ENCODE results near the gene TMEM59.
A peak's percentile ranks its signal among the peaks of the same experiment; 100 is the strongest.
"Not testable (repeated sequence)": the region's sequence is repeated elsewhere in the genome, so short reads cannot be mapped to it uniquely, and the experiment has no call there.

The TMEM59 gene

DNA sequence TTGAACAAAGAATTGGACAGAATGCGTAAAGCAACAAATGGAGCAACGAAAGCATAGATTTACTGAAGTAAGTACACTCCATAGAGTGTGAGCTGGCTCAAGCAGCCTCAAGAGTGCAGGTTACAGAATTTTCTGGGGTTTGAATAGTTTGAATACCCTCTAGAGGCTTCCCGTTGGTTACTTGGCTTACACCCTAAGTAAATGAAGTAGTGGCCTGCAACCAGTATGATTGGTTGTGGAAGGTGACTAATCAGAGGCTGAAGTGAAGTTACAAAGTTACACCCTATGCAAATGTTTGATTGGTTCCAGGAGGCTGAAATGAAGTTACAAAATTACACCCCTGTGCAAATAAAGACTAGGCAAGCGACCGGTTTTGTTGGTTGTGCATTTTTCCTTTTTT is 11.3 kb upstream of the TMEM59 start:
- DNase-seq (ENCODE audit: extremely low spot score, insufficient read length, low read depth) (no peak), FAIRE-seq (no peak)

DNA sequence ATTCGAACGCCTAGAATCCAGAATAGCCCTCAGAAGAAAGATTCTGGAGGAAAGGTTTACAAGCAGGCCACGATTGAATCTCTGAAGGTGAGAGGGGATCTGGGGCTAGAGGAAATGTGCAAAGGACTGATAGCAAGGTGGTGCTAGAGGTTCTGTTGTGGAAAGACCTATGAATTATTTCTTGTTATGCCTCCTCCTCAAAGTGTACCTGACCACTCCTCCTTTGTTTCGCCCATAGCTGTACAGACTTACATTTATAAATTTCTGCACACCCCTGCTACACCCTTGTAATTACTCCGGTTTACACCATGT is 1.4 kb upstream of the TMEM59 start:
- no peak for DNase-seq (ENCODE audit: extremely low spot score, insufficient read length, low read depth)
- FAIRE-seq, result no peak

GRCh38 chr1:54053745-54054437 is 887 bp upstream of the TMEM59 start:
- no peak for FAIRE-seq
- DNase-seq (ENCODE audit: extremely low spot score, insufficient read length, low read depth), result no peak

DNA sequence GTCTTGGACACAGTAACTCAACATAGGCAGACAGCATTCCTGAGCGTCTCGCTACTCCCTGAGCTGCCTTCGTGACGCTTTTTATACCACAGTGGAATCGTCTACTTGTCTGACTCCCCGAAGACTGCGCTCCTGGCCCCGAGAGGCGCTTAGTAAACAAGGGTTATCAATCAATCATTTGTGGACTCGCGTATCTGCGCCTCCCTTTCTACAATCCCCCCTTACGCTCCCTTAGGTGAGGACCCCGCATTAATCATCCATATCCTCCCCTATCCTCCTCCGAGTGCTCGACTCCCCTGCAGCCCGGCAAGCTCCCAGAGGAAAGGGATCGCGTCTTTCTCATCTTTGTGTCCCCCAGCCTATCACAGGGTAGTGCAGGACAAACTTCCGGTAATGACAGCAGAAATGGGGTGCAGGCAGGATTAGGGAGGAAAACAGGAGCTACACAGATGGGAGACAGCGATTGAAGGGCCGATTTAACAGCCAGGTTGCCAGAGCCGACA is 522 bp downstream of the TMEM59 start:
- DNase-seq (ENCODE audit: extremely low spot score, insufficient read length, low read depth), result no peak
- peak; percentile 66 for FAIRE-seq

DNA sequence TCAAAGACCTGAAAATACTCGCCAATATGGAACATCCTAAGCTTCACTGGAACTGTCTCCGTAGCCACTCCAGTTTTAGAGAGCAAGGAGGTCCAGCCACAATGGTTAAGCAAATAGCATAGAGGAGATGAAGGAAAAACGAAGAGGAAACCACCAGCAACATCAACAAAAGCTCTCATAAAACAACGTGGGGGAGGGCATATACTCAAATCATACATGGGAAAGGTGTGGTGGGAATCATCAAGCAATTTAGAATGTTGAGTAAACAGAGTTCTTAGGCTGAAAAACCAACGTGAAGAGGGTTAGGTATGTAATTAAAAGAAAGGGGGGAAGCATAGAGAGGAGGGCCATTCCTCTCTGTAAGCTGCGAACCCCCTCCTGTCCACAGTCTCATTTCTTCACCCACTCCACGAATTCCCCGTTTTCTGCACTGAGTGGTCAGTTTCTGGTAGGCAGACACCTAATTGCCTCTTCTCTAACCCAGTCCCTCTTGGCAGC is 1.0 kb downstream of the TMEM59 start:
- FAIRE-seq, result no peak
- no peak for DNase-seq (ENCODE audit: extremely low spot score, insufficient read length, low read depth)

DNA sequence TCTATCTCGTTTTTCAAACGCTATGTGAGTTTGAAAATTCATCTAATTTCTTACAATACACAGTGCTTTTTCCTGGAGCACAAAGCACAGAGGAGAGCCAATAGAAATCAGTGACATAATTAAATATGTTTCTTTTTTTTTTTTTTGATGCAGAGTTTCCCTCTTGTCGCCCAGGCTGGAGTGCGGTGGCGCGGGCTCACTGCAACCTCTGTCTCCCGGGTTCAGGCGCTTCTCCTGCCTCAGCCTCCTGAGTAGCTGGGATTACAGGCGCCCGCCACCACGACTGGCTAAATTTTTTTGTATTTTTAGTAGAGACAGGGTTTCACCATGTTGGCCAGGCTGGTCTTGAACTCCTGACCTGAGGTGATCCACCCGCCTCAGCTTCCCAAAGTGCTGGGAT is 2.6 kb downstream of the TMEM59 start:
- not testable (repeated sequence) for DNase-seq (ENCODE audit: extremely low spot score, insufficient read length, low read depth); FAIRE-seq

DNA sequence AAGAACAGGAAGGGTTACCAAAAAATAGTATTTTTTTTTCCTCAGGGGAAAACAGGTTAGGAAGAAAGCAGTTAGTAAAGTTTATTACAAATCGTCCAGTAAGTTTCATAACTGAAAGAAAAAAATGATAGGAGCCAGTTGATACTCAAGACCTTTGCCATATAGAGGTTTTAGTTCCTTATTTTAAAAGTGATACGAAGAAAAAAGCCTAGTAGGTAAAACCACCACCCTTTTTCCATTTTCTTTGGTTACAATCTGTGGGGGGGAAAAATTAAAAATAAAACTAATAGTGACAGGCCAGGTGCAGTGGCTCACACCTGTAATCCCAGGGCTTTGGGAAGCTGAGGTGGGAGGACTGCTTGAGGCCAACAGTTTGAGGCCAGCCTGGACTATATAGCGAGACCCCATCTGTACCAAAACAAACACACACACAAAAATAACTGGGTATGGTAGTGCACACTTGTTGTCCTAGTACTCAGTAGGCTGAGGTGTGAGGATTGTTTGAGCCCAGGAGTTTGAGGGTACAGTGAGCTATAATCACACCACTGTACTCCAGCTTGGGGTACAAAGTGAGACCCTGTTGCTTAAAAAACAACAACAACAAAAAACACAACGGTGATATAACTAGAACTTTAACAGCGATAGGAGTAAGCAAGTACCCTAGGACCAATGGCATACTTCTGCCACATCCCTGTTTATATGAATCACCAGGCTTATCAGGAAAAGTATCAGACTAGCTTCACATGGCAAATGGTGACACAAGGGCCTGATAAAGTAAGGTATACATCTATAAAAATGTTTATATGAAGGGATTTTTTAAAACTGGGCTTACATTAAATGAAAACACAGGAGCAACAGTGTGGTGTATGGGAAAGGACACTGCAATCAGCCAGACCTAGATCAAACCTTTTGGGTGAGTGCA is 5.4 kb downstream of the TMEM59 start:
- DNase-seq (ENCODE audit: extremely low spot score, insufficient read length, low read depth) (no peak), FAIRE-seq (peak; percentile 45)

- FAIRE-seq (no peak), DNase-seq (ENCODE audit: extremely low spot score, insufficient read length, low read depth) (no peak)
Measured at GRCh38 chr1:54046671-54047383, 6.2 kb downstream of the TMEM59 start.

DNA sequence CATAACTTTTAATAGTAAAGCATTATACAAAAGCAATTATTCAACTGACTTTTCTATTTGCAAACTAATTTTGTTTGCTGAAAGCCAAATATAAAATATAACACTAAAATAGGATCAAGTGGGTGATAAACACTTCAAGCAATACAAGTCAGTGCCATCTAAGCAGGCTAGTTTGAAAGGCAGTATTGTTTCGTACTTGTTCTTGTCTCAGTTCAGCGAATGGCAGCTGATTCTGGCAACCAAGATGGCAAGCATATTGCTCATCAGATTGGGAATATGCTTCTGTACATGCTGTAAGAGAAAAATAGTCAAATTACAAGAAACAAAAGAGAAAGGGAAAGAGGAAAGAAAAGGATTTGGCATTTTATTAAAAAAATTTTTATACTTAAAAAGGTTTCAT is 7.5 kb downstream of the TMEM59 start:
- DNase-seq (ENCODE audit: extremely low spot score, insufficient read length, low read depth) (no peak), FAIRE-seq (no peak)

DNA sequence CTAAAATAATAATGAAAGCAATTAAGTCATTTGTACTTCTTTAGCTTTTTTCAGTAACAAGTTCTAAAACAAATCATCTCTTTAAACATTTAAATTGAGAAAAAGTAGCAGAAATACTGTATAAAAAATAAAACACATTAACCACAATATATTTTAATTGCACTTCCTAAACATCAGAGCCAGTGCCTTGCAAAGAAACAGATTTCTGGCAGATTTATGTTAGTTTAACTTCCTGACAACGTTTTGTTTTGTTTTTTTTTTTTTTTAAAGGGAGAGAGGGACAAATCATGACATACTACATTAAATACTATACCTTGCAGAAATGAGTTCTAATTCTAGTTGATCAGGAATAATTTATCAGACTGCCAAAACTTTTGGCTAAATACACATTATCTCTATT is 11.2 kb downstream of the TMEM59 start:
- DNase-seq (ENCODE audit: extremely low spot score, insufficient read length, low read depth) (no peak), FAIRE-seq (no peak)

DNA sequence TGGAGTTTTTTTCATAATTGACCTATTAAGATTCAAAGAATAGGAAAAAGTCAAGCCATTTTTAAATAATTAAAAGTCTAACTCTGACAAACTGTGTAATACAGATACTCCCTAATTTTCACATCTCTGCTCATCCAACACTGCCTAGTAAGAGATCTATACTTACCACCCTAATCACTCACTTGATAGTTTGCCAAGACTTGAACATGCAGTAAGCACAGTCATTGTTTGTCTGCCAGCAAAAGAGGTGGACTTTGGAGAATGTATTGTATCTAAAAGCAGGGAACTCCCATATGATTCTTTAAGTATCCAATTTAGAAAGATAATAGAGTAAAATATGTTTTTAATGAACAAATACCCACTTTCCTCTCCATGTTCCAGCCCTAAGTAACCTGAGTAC is 15.5 kb downstream of the TMEM59 start:
- no peak for FAIRE-seq
- DNase-seq (ENCODE audit: extremely low spot score, insufficient read length, low read depth), result no peak

GRCh38 chr1:54028306-54029251 is 24.4 kb downstream of the TMEM59 start:
- DNase-seq (ENCODE audit: extremely low spot score, insufficient read length, low read depth) (no peak), FAIRE-seq (no peak)

- DNase-seq (ENCODE audit: extremely low spot score, insufficient read length, low read depth) (no peak), FAIRE-seq (no peak)
Measured at GRCh38 chr1:54027848-54028247, 25.2 kb downstream of the TMEM59 start.

DNA sequence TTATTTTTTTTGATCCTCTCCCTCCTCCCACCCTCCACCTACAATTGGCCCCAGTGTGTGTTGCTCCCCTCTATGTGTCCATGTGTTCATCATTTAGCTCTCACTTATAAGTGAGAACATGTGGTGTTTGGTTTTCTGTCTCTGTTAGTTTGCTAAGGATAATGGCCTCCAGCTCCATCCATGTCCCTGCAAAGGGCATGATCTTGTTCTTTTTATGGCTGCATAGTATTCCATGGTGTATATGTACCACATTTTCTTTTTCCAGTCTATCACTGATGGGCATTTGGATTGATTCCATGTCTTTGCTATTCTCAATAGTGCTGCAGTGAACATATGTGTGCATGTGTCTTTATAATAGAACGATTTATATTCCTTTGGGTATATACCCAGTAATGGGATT is 28.2 kb downstream of the TMEM59 start:
- not testable (repeated sequence) for DNase-seq (ENCODE audit: extremely low spot score, insufficient read length, low read depth); FAIRE-seq

GRCh38 chr1:54024358-54024757 is 28.6 kb downstream of the TMEM59 start:
- FAIRE-seq, result no peak

DNA sequence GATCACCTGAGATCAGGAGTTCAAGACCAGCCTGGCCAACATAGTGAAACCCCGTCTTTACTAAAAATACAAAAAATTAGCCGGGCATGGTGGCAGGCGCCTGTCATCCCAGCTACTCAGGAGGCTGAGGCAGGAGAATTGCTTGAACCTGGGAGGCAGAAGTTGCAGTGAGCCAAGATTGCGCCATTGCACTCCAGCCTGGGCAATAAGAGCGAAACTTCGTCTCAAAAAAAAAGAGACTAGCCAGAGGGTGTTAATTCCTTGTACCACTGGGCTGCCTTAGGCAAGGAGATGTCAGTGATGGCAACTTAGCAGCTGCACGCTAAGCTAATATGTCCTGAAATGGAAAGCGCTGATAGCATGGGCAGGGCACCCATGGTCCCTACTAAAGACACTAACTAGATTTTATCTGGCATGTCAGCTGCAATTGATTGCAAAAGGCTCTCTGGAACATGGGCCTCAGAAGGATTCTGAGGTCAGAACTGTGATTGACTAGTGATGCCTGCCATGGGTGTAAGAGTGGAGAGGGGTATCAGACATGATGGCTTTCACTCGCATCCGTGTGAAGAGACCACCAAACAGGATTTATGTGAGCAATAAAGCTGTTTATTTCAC is 33.3 kb downstream of the TMEM59 start:
- not testable (repeated sequence) for FAIRE-seq; DNase-seq (ENCODE audit: extremely low spot score, insufficient read length, low read depth)

More at GRCh38 chr1:54024358-54024757, 28.6 kb downstream of the TMEM59 start:
- no peak for DNase-seq (ENCODE audit: extremely low spot score, insufficient read length, low read depth)

- DNase-seq (ENCODE audit: extremely low spot score, insufficient read length, low read depth) (no peak), FAIRE-seq (no peak)
Measured at GRCh38 chr1:54018635-54019034, 34.4 kb downstream of the TMEM59 start.

DNA sequence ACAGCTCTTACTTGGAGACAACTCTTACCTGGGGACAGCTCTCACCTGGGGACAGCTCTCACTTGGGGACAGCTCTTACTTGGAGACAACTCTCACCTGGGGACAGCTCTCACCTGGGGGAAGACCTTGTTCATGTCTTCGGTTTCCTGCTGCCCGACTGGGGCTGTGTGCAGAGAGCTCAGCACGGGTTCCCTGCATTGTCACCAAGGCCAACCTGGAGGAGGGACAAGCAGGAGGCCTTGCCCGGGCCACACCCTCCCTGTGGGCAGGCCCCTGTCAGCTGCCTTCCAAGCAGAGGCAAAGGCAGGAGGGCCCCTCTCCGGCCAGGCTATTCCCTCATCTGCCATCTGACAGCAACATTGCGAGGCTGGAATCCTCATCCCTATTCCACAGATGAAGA is 35.0 kb downstream of the TMEM59 start, which contains the start of gene LDLRAD1:
TSS of gene LDLRAD1 (minus strand) at position 208 of the 400 bp plus-strand sequence. CDS start at position 134, 74 bp downstream.
- DNase-seq (ENCODE audit: extremely low spot score, insufficient read length, low read depth) (no peak), FAIRE-seq (no peak)
